K562 (cell line): ENCODE measurements around the gene NCOA1. TPM values are rescaled to one million over a fixed set of nuclear protein-coding genes. Genes with fewer than 3 reads are reported as not detected.

Experiments used
- ATAC-seq: fragments of 200-7000 bp; cut with Tn5 transposase; 3 replicates; pipeline ENCODE4 v1.9.1; 2020; ENCODE audit warnings: moderate library complexity
- BruUV-seq: library from RNA; stranded (reverse); fragments of 400-500 nt; replicated peaks from 2 replicates; lab custom pipeline; 2021; lab: Mats Ljungman, UMichigan
- CTCF ChIA-PET: fragments of 300-600 bp; formaldehyde crosslinking; extraction: SDS; loops from one replicate; lab custom pipeline; 2021; ENCODE audit warnings: low intra/inter-chr PET ratio; lab: Yijun Ruan, JAX
- POLR2A ChIA-PET: fragments of 300-600, 350-650 bp; sonication (Branson Sonifier 250); formaldehyde crosslinking; extraction: SDS; loops from one replicate; lab custom pipeline; 2021; ENCODE audit warnings: antibody characterized with exemption, inconsistent platforms; lab: Yijun Ruan, JAX
- DNase-seq, 4 experiments: peaks; one replicate each; pipeline versions ENCODE4 v3.0.0 to v3.0.0-alpha.2; 2011 to 2018; ENCODE audit warnings: low spot score in 3 of 4, mixed read lengths in 3 of 4; ENCODE audit errors: extremely low read depth in 1 of 4
- FAIRE-seq: peaks from 2 replicates; lab custom pipeline; 2011; peaks lifted over from hg19 to GRCh38; lab: Jason Lieb, UNC
- H2AFZ ChIP-seq: 2 replicates; pipeline ENCODE4 v1.6.0; 2011; ENCODE audit warnings: low read depth, low read length, control low read depth, inconsistent platforms
- H3K27ac ChIP-seq: fragments of 200-600 bp; 3 replicates; pipeline ENCODE4 v1.8.0; 2011; ENCODE audit warnings: low read depth, mild to moderate bottlenecking, control low read depth, inconsistent platforms, low read length, moderate library complexity, mixed read lengths; ENCODE audit errors: extremely low read depth
- H3K27me3 ChIP-seq, 2 experiments: fragments of 300-600 bp in 1 of 2; 2 replicates in 1 of 2; 3 replicates in 1 of 2; pipeline versions ENCODE4 v1.6.0 to v1.8.0; 2011; ENCODE audit warnings: inconsistent platforms in 2 of 2, low read length in 2 of 2, mild to moderate bottlenecking in 1 of 2, mixed read lengths in 1 of 2, moderate library complexity in 1 of 2; ENCODE audit not compliant: control insufficient read depth in 2 of 2, insufficient read depth in 2 of 2
- H3K36me3 ChIP-seq: fragments of 300-600 bp; 3 replicates; pipeline ENCODE4 v1.8.0; 2011; ENCODE audit warnings: mild to moderate bottlenecking, low read length, inconsistent platforms; ENCODE audit not compliant: control insufficient read depth, insufficient read depth
- H3K4me1 ChIP-seq, 2 experiments: fragments of 200-600 bp in 1 of 2; replicated peaks in 1 of 2; 2 replicates in 1 of 2; 3 replicates in 1 of 2; pipeline versions ENCODE4 v1.5.1 to v1.8.0; 2011; ENCODE audit warnings: inconsistent platforms in 2 of 2, low read length in 2 of 2, mild to moderate bottlenecking in 1 of 2, mixed read lengths in 1 of 2, moderate library complexity in 1 of 2; ENCODE audit not compliant: control insufficient read depth in 2 of 2, insufficient read depth in 2 of 2
- H3K4me2 ChIP-seq: 2 replicates; pipeline ENCODE4 v1.6.1; 2011; ENCODE audit warnings: low read length, control low read depth, inconsistent platforms, mixed read lengths; ENCODE audit not compliant: insufficient read depth
- H3K4me3 ChIP-seq: fragments of 200-600 bp; sonication (generic), shearing (Covaris generic); 2 replicates; pipeline ENCODE4 v1.5.1; 2016; ENCODE audit warnings: control low read depth, inconsistent platforms
- H3K79me2 ChIP-seq: fragments of 200-600 bp; 3 replicates; pipeline ENCODE4 v1.8.0; 2011; ENCODE audit warnings: low read length, inconsistent platforms; ENCODE audit not compliant: control insufficient read depth, insufficient read depth
- H3K9ac ChIP-seq, 2 experiments: 2 replicates each; pipeline versions ENCODE4 v1.6.0 to v1.6.1; 2011; ENCODE audit warnings: low read depth in 2 of 2, low read length in 2 of 2, control low read depth in 1 of 2, inconsistent platforms in 1 of 2, mild to moderate bottlenecking in 1 of 2, mixed read lengths in 1 of 2; ENCODE audit not compliant: insufficient read depth in 1 of 2
- H3K9me1 ChIP-seq: one replicate; pipeline ENCODE4 v1.6.0; 2011; ENCODE audit warnings: inconsistent platforms, mild to moderate bottlenecking, low read length, moderate library complexity; ENCODE audit not compliant: control insufficient read depth, insufficient read depth
- H3K9me3 ChIP-seq: replicated peaks from 2 replicates; pipeline ENCODE4 v1.5.1; 2011; ENCODE audit warnings: low read depth, low read length, inconsistent platforms; ENCODE audit not compliant: control insufficient read depth, insufficient read depth
- H4K20me1 ChIP-seq: replicated peaks from 2 replicates; pipeline ENCODE4 v1.6.1; 2011; ENCODE audit warnings: low read length, inconsistent platforms, mixed read lengths; ENCODE audit not compliant: control insufficient read depth, insufficient read depth
- ATF1 ChIP-seq, 2 experiments: fragments of 450-650 bp in 1 of 2; IDR thresholded peaks; 2 replicates each; pipeline ENCODE4 v1.6.1; 2016; ENCODE audit warnings: missing compliant biosample characterization in 1 of 2, missing genetic modification characterization in 1 of 2
- CEBPB ChIP-seq: fragments of 450-650 bp; IDR thresholded peaks from 2 replicates; pipeline ENCODE4 v1.6.1; 2016; ENCODE audit warnings: missing genetic modification characterization, missing compliant biosample characterization
- CEBPG ChIP-seq, 3 experiments: fragments of 200-800 bp in 1 of 3; sonication (Bioruptor generic) in 1 of 3; sonication (generic) in 1 of 3; formaldehyde crosslinking in 1 of 3; IDR thresholded peaks in 2 of 3; conservative IDR thresholded peaks in 1 of 3; 2 replicates each; pipeline versions ENCODE4 v1.6.1 to v1.8.0; 2016 to 2022; ENCODE audit warnings: missing compliant biosample characterization in 2 of 3, missing genetic modification characterization in 2 of 3, mild to moderate bottlenecking in 1 of 3, missing genetic modification reagents in 1 of 3
- CREBBP ChIP-seq: IDR thresholded peaks from one replicate; pipeline ENCODE4 v1.6.1; 2012; ENCODE audit warnings: low read depth, mild to moderate bottlenecking, control low read depth, inconsistent platforms, low read length
- FOXJ3 ChIP-seq: sonication (generic); formaldehyde crosslinking; IDR thresholded peaks from 2 replicates; pipeline ENCODE4 v1.4.0; 2020; ENCODE audit warnings: mild to moderate bottlenecking, missing genetic modification reagents
- TCF7 ChIP-seq: sonication (generic); IDR thresholded peaks from 2 replicates; pipeline ENCODE4 v1.6.1; 2016; ENCODE audit warnings: antibody characterized with exemption, borderline replicate concordance
- ZFX ChIP-seq: sonication (generic); formaldehyde crosslinking; IDR thresholded peaks from 2 replicates; pipeline ENCODE4 v1.8.0; 2022; ENCODE audit warnings: mild to moderate bottlenecking, missing genetic modification reagents, moderate library complexity
- ZNF444 ChIP-seq: fragments of 250-450 bp; sonication (Bioruptor Pico); IDR thresholded peaks from 2 replicates; pipeline ENCODE4 v1.4.0; 2020; ENCODE audit warnings: mild to moderate bottlenecking, moderate library complexity
- ZNF445 ChIP-seq: fragments of 250-450 bp; sonication (Bioruptor Pico); IDR thresholded peaks from 2 replicates; pipeline ENCODE4 v1.4.0; 2020; ENCODE audit warnings: low read depth, mild to moderate bottlenecking, moderate library complexity
- WGBS: fragments of 100-300 bp; shearing (Covaris generic); methylation state at CpG from one replicate; pipeline ENCODE4 v1.1.6; 2016; ENCODE audit warnings: low coverage, mixed read lengths; ENCODE audit not compliant: insufficient coverage; ENCODE audit errors: missing lambda C conversion rate; 5-methylcytosine and 5-hydroxymethylcytosine counted together
- in situ Hi-C: fragments of 300-500 bp; cut with MboI; formaldehyde crosslinking; loops from 4 replicates; pipeline ENCODE4 v1.15.0; 2018; ENCODE audit warnings: inconsistent platforms, mixed read lengths
- intact Hi-C: fragments of 100-400 bp; cut with micrococcal nuclease; formaldehyde crosslinking; loops from 2 replicates; pipeline ENCODE4 v1.14.2; 2022
- polyA plus RNA-seq, 8 experiments: library from polyadenylated mRNA; depleted of rRNA in 4 of 8; stranded (reverse) in 5 of 8; unstranded in 3 of 8; fragments of >200 nt; fragmentation: Nextera tagmentation in 2 of 8; fragmentation: Illumina TruSeq in 1 of 8; extraction: Ambion mirVana in 2 of 8; extraction: Trizol in 1 of 8; gene quantifications; 2 replicates each; pipeline versions ENCODE4 v1.2.1 to v1.2.3, GENCODE V29; 2011 to 2014; ENCODE audit warnings: inconsistent platforms in 1 of 8, missing spikeins in 1 of 8
- total RNA-seq, 7 experiments: library from RNA; depleted of rRNA in 6 of 7; stranded (reverse); fragments of >200 nt in 6 of 7; fragmentation: Illumina TruSeq in 2 of 7; extraction: Trizol in 2 of 7; gene quantifications; 2 replicates each; pipeline versions ENCODE4 v1.2.1 to v1.2.3, GENCODE V29; 2011 to 2021; ENCODE audit warnings: low replicate concordance in 1 of 7

NCOA1 gene
- total and polyA plus RNA-seq, 9 of the 15 experiments (the other 6 are each of a cell fraction or from before 2014, with no cell fraction given), result 4.9 to 25.7 (median 17.0) TPM

DNA sequence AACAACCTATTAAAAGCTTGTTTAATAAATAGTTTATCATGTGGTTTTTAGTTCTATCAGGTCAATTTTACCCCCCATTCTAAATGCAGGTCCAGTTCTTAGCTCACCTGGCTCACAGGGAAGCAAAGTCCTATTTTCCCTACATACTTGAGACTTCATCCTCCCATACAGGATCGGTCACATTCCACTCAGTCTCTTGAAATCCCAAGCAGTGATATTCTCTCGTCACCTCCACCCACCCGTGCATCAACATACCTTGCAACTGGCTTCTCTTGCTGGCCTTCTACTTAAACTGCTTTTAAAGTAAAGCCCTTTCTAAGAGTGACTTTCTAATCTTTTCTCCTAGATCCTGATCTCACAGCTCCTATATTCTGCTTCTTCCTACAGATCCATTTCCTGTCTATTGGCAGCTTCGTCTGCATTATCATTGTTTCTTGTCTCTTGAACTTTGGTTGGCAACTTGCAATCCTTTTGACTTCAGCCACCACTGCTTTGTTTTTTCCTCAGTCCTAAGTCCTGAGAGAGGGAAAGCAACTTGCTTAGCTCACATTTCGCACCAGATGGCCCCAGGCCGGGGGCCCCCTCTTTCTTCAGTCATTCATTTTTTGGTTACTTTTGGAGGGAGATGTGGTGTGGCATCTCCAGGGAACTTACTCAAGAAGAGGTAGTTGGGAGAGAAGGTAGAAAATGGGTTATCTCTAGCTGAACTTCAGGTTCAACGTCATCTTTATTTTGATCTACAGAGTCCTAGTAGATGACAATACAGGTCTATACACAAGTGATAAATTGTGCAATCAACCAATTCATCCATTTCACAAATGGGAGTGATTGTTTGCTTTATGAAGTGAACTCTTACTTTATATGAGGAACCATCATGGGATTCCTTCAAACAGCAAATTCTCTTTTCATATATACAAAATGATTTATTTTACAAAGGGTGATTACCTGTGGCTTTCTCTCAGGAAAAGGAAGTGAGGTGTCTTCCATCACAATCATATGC, 23.9 kb upstream of the NCOA1 start:
- TF ChIP-seq TCF7 (no peak), CEBPB (tag) (peak; percentile 73), CREBBP (peak; percentile 37), CEBPG (CRISPR knock-in tag; IDR thresholded peaks at IDR 0.05) (no peak), CEBPG (tag; conservative IDR thresholded peaks at IDR 0.05 in 1 of 2, IDR thresholded peaks at IDR 0.05 in 1 of 2) (peak in 1 of 2 experiments; percentile 37; a peak in 1 of 4 replicates), FOXJ3 (CRISPR knock-in tag) (no peak), ZNF444 (CRISPR knock-in tag) (no peak), ZNF445 (CRISPR knock-in tag) (no peak), ATF1 (CRISPR knock-in tag; IDR thresholded peaks at IDR 0.05) (no peak), ATF1 (tag; IDR thresholded peaks at IDR 0.05) (no peak), ZFX (CRISPR knock-in tag) (no peak)
- Histone ChIP-seq H3K4me3 (no peak overlapping the region), H3K4me1 (peaks cover 7 to 13% of the 10 kb centered on the region in 2 experiments; a peak in 4 of 5 replicates), H2AFZ (peak overlapping the region; percentile 71), H3K79me2 (no peaks in the 10 kb centered on the region), H3K4me2 (no peak overlapping the region; the same call in 1 of the 2 replicates), H3K36me3 (no peaks in the 10 kb centered on the region), H3K9me1 (no peaks in the 10 kb centered on the region), H3K27me3 (no peaks in the 10 kb centered on the region), H3K9ac (no peak overlapping the region), H3K27ac (no peak overlapping the region), H4K20me1 (no peaks in the 10 kb centered on the region), H3K9me3 (no peaks in the 10 kb centered on the region; the same call in 1 of the 2 replicates)
- ChIA-PET CTCF (no interaction called here), POLR2A (interaction anchor here (1.3 kb wide), 1 partner anchor 9 kb away, joined by 5 read pairs; no protein-coding TSS in a partner anchor)
- ATAC-seq (no peak; the same call in 2 of the 3 replicates), FAIRE-seq (no peak), DNase-seq (no peak)
- BruUV-seq, result no TSS peak
- intact Hi-C loops (no loop called here), in situ Hi-C loops (no loop called here)
- WGBS, result 41% methylated on average over 7 of the region's 7 CpGs
